DMS 273 treated with DMSO at 0.1 percent for 48 hours (cell line): ENCODE measurements around the gene HYAL4.
"Not testable (repeated sequence)": the region's sequence is repeated elsewhere in the genome, so short reads cannot be mapped to it uniquely, and the experiment has no call there.

ENCODE experiments used
- DNase-seq: peaks from one replicate; lab custom pipeline; 2025; lab: John Stamatoyannopoulos, UW

HYAL4 gene

GRCh38 chr7:123846217-123846891, 1.4 kb downstream of the HYAL4 start:
- DNase-seq: no peak

- DNase-seq: no peak
These were observed 2.9 kb downstream of the HYAL4 start for GRCh38 chr7:123847868-123848267.

GRCh38 chr7:123849855-123850254, 4.9 kb downstream of the HYAL4 start:
- no peak for DNase-seq

- DNase-seq: not testable (repeated sequence)
These were observed 6.4 kb downstream of the HYAL4 start for GRCh38 chr7:123851404-123851803.

GRCh38 chr7:123854291-123854690, 9.3 kb downstream of the HYAL4 start:
- not testable (repeated sequence) for DNase-seq

GRCh38 chr7:123856428-123856827, 11.5 kb downstream of the HYAL4 start:
- DNase-seq: not testable (repeated sequence)

GRCh38 chr7:123860848-123861247, 15.9 kb downstream of the HYAL4 start:
- no peak for DNase-seq

- no peak for DNase-seq
These were observed 17.8 kb downstream of the HYAL4 start for GRCh38 chr7:123862775-123863174.

- no peak for DNase-seq
These were observed 18.5 kb downstream of the HYAL4 start for GRCh38 chr7:123863461-123863860.

GRCh38 chr7:123864012-123864411, 19.0 kb downstream of the HYAL4 start:
- DNase-seq: no peak

- no peak for DNase-seq
These were observed 19.5 kb downstream of the HYAL4 start for GRCh38 chr7:123864436-123864835.

GRCh38 chr7:123864966-123865365, 20.0 kb downstream of the HYAL4 start:
- DNase-seq: no peak

- peak; percentile 20 for DNase-seq
These were observed 20.6 kb downstream of the HYAL4 start for GRCh38 chr7:123865517-123866117.

GRCh38 chr7:123867225-123867624, 22.3 kb downstream of the HYAL4 start:
- DNase-seq: no peak

- no peak for DNase-seq
These were observed 27.3 kb downstream of the HYAL4 start for GRCh38 chr7:123871998-123872867.

- DNase-seq: no peak
These were observed 27.9 kb downstream of the HYAL4 start for GRCh38 chr7:123872908-123873307.

- no peak for DNase-seq
These were observed 31.7 kb downstream of the HYAL4 start for GRCh38 chr7:123876557-123877256.

GRCh38 chr7:123879628-123880027, 34.7 kb downstream of the HYAL4 start:
- no peak for DNase-seq

GRCh38 chr7:123881300-123881699, 36.3 kb downstream of the HYAL4 start:
- DNase-seq: no peak

GRCh38 chr7:123883154-123883553, 38.2 kb downstream of the HYAL4 start:
- no peak for DNase-seq

GRCh38 chr7:123888192-123888591, 43.2 kb downstream of the HYAL4 start:
- DNase-seq: no peak

- DNase-seq: not testable (repeated sequence)
These were observed 49.8 kb downstream of the HYAL4 start for GRCh38 chr7:123894753-123895152.
